Endothelial cell (in vitro differentiated cells): Measurements from ENCODE around the gene MICALL1. TPM values are rescaled to one million over a fixed set of nuclear protein-coding genes. Genes with fewer than 3 reads are reported as not detected.

ENCODE experiments used
- DNase-seq: peaks from one replicate; pipeline ENCODE4 v3.0.0; 2021; ENCODE audit warnings: low spot score
- H3K27ac Mint-ChIP-seq: one replicate; pipeline ENCODE4 v1.8.0; 2021; ENCODE audit warnings: mixed read lengths, inconsistent platforms; ENCODE audit not compliant: unreplicated experiment
- H3K27me3 Mint-ChIP-seq: one replicate; pipeline ENCODE4 v1.8.0; 2021; ENCODE audit warnings: mild to moderate bottlenecking, moderate library complexity, mixed read lengths, inconsistent platforms; ENCODE audit not compliant: unreplicated experiment
- H3K36me3 Mint-ChIP-seq: one replicate; pipeline ENCODE4 v1.8.0; 2021; ENCODE audit warnings: mild to moderate bottlenecking, low read depth, mixed read lengths, inconsistent platforms; ENCODE audit not compliant: unreplicated experiment
- H3K4me1 Mint-ChIP-seq: one replicate; pipeline ENCODE4 v1.8.0; 2021; ENCODE audit warnings: mild to moderate bottlenecking, mixed read lengths, inconsistent platforms; ENCODE audit not compliant: unreplicated experiment
- H3K4me3 Mint-ChIP-seq: one replicate; pipeline ENCODE4 v1.8.0; 2021; ENCODE audit warnings: mild to moderate bottlenecking, mixed read lengths, inconsistent platforms; ENCODE audit not compliant: unreplicated experiment
- H3K9me3 Mint-ChIP-seq: one replicate; pipeline ENCODE4 v1.8.0; 2021; ENCODE audit warnings: mixed read lengths, inconsistent platforms; ENCODE audit not compliant: unreplicated experiment
- CTCF ChIP-seq: fragments of 200-600 bp; sonication (generic); IDR thresholded peaks from one replicate; pipeline ENCODE4 v1.5.0; 2021; ENCODE audit warnings: antibody characterized with exemption; ENCODE audit not compliant: unreplicated experiment
- total RNA-seq: library from RNA; stranded (reverse); fragmentation: NEBNext Ultra II Directional; extraction: Animal tissue kit (Norgen Biotek cat#: 25700); gene quantifications from one replicate; pipeline ENCODE4 v1.2.1, GENCODE V29; 2021; ENCODE audit not compliant: unreplicated experiment

The MICALL1 gene
- total RNA-seq, 1 donor from 2014 or later = 124 TPM

GRCh38 chr22:37922191-37922590 lies 16.1 kb downstream of the MICALL1 start:
- TF ChIP-seq CTCF = no peak
- H3K4me1 Mint-ChIP-seq = peaks cover 9% of the 10 kb centered on the region
- peaks cover 3% of the 10 kb centered on the region for H3K27me3 Mint-ChIP-seq
- H3K36me3 Mint-ChIP-seq = peaks cover 27% of the 10 kb centered on the region
- DNase-seq = no peak
- no peak overlapping the region for H3K4me3 Mint-ChIP-seq
- no peak overlapping the region for H3K27ac Mint-ChIP-seq
- H3K9me3 Mint-ChIP-seq = no peaks in the 10 kb centered on the region

GRCh38 chr22:37923927-37924326 lies 17.8 kb downstream of the MICALL1 start:
- Mint-ChIP-seq H3K4me1 (peaks cover 3% of the 10 kb centered on the region), H3K9me3 (no peaks in the 10 kb centered on the region), H3K27me3 (peaks cover 7% of the 10 kb centered on the region), H3K36me3 (peaks cover 26% of the 10 kb centered on the region), H3K4me3 (peak overlapping the region; percentile 79), H3K27ac (peak overlapping the region; percentile 53)
- no peak for TF ChIP-seq CTCF
- DNase-seq = no peak

- Mint-ChIP-seq H3K27me3 (peaks cover 7% of the 10 kb centered on the region), H3K4me1 (peaks cover 3% of the 10 kb centered on the region), H3K9me3 (no peaks in the 10 kb centered on the region), H3K4me3 (no peak overlapping the region), H3K36me3 (peaks cover 32% of the 10 kb centered on the region), H3K27ac (no peak overlapping the region)
- TF ChIP-seq CTCF = no peak
- DNase-seq = no peak
Observed at GRCh38 chr22:37924386-37925065, 18.4 kb downstream of the MICALL1 start.

- no peak overlapping the region for H3K4me3 Mint-ChIP-seq
- H3K27ac Mint-ChIP-seq = no peak overlapping the region
- H3K27me3 Mint-ChIP-seq = peaks cover 7% of the 10 kb centered on the region
- peaks cover 27% of the 10 kb centered on the region for H3K36me3 Mint-ChIP-seq
- TF ChIP-seq CTCF = no peak
- DNase-seq = no peak
- peaks cover 3% of the 10 kb centered on the region for H3K4me1 Mint-ChIP-seq
- no peaks in the 10 kb centered on the region for H3K9me3 Mint-ChIP-seq
Observed at GRCh38 chr22:37925330-37925729, 19.2 kb downstream of the MICALL1 start.

- TF ChIP-seq CTCF = no peak
- Mint-ChIP-seq H3K4me1 (peaks cover 3% of the 10 kb centered on the region), H3K27ac (no peak overlapping the region), H3K27me3 (peaks cover 7% of the 10 kb centered on the region), H3K36me3 (peaks cover 27% of the 10 kb centered on the region), H3K4me3 (no peak overlapping the region), H3K9me3 (no peaks in the 10 kb centered on the region)
- no peak for DNase-seq
Observed at GRCh38 chr22:37925767-37926166, 19.7 kb downstream of the MICALL1 start.
